ENCODE data around the gene CAVIN1. TPM values are rescaled to one million over a fixed set of nuclear protein-coding genes. Genes with fewer than 3 reads are reported as not detected.

Gene CAVIN1
- total RNA-seq, result 100 to 1,000 TPM in 5 of 6 donors, 10 to 100 TPM in 1; 89.1 to 406 (median 307) TPM

GRCh38 chr17:42422958-42423712 lies at the start of gene CAVIN1:
Gene CAVIN1 (minus strand): TSS chr17:42423256. CDS start chr17:42423097, 159 bp downstream.
- H3K4me1 ChIP-seq, result peaks cover 24 to 57% (median 34%) of the 10 kb centered on the region in 4 donors
- WGBS, 2 donors, result 3 to 4% methylated on average over 35 to 53 of the region's 58 CpGs

GRCh38 chr17:42467889-42468288 lies 44.8 kb upstream of the CAVIN1 start:
- peaks cover 20 to 85% (median 46%) of the 10 kb centered on the region in 4 donors for H3K36me3 ChIP-seq
- no peak for ATAC-seq (ENCODE audit: low FRiP score in 2 of 2)
- TF ChIP-seq CTCF (IDR thresholded peaks at IDR 0.05) (no peak), EP300 (IDR thresholded peaks at IDR 0.05) (no peak), POLR2AphosphoS5 (IDR thresholded peaks at IDR 0.05) (no peak), POLR2A (IDR thresholded peaks at IDR 0.05) (no peak)
- H3K4me3 ChIP-seq, result no peak overlapping the region
- no peaks in the 10 kb centered on the region for H3K27me3 ChIP-seq
- peak overlapping the region in 3 of 4 donors; percentile 6 to 53 (median 44) for H3K27ac ChIP-seq
- DNase-seq, result no peak
- WGBS, 2 donors, result 49 to 52% methylated on average over 5 of the region's 5 CpGs
- H3K9me3 ChIP-seq, result no peaks in the 10 kb centered on the region
- peaks cover 0 to 34% (median 8%) of the 10 kb centered on the region in 4 donors for H3K4me1 ChIP-seq

More at GRCh38 chr17:42422958-42423712, at the start of gene CAVIN1:
- Histone ChIP-seq H3K27ac (peak within 1 kb of the TSS; percentile 87 to 95 (median 92)), H3K27me3 (peaks cover 0 to 4% (median 2%) of the 10 kb centered on the region in 4 donors), H3K36me3 (no peaks in the 10 kb centered on the region), H3K4me3 (peak within 1 kb of the TSS; percentile 63 to 75 (median 66)), H3K9me3 (no peaks in the 10 kb centered on the region)
- DNase-seq (peak; percentile 97), ATAC-seq (ENCODE audit: low FRiP score in 2 of 2) (peak; percentile 91 to 96)
- peak; percentile 83 to 95 (median 89) for TF ChIP-seq POLR2A (IDR thresholded peaks at IDR 0.05)
- TF ChIP-seq POLR2AphosphoS5 (IDR thresholded peaks at IDR 0.05), result peak; percentile 97 to 99
- peak in 1 of 6 experiments; percentile 7 for TF ChIP-seq CTCF (IDR thresholded peaks at IDR 0.05)
- peak in 1 of 4 donors; percentile 36 for TF ChIP-seq EP300 (IDR thresholded peaks at IDR 0.05)

- H3K9me3 ChIP-seq, result no peaks in the 10 kb centered on the region
- H3K4me3 ChIP-seq, result no peak overlapping the region
- H3K36me3 ChIP-seq, result peaks cover 10 to 61% (median 29%) of the 10 kb centered on the region in 4 donors
- TF ChIP-seq POLR2AphosphoS5 (IDR thresholded peaks at IDR 0.05), result no peak
- TF ChIP-seq EP300 (IDR thresholded peaks at IDR 0.05), result no peak
- TF ChIP-seq POLR2A (IDR thresholded peaks at IDR 0.05), result no peak
- no peak for TF ChIP-seq CTCF (IDR thresholded peaks at IDR 0.05)
- no peak overlapping the region for H3K27ac ChIP-seq
- WGBS, 2 donors, result 74 to 76% methylated on average over 4 of the region's 4 CpGs
- H3K27me3 ChIP-seq, result no peaks in the 10 kb centered on the region
- DNase-seq, result no peak
- peaks cover 10 to 40% (median 23%) of the 10 kb centered on the region in 4 donors for H3K4me1 ChIP-seq
- no peak for ATAC-seq (ENCODE audit: low FRiP score in 2 of 2)
Measured at GRCh38 chr17:42463976-42464400, 40.9 kb upstream of the CAVIN1 start.

GRCh38 chr17:42460371-42460770 lies 37.3 kb upstream of the CAVIN1 start:
- H3K27ac ChIP-seq, result peak overlapping the region; percentile 9 to 98 (median 96)
- peaks cover 35 to 66% (median 47%) of the 10 kb centered on the region in 4 donors for H3K4me1 ChIP-seq
- no peak for DNase-seq
- H3K27me3 ChIP-seq, result no peaks in the 10 kb centered on the region
- 70 to 72% methylated on average over 1 of the region's 1 CpG for WGBS, 2 donors
- ATAC-seq (ENCODE audit: low FRiP score in 2 of 2), result no peak
- H3K9me3 ChIP-seq, result no peaks in the 10 kb centered on the region
- H3K4me3 ChIP-seq, result peak overlapping the region in 3 of 4 donors; percentile 77 to 84 (median 78)
- TF ChIP-seq POLR2AphosphoS5 (IDR thresholded peaks at IDR 0.05), result no peak
- TF ChIP-seq CTCF (IDR thresholded peaks at IDR 0.05), result no peak
- TF ChIP-seq POLR2A (IDR thresholded peaks at IDR 0.05), result no peak
- no peak for TF ChIP-seq EP300 (IDR thresholded peaks at IDR 0.05)
- peaks cover 0 to 26% (median 12%) of the 10 kb centered on the region in 4 donors for H3K36me3 ChIP-seq
